CD4-positive, alpha-beta T cell (primary cell): Measurements from ENCODE around the gene CDYL2. TPM values are rescaled to one million over a fixed set of nuclear protein-coding genes. Genes with fewer than 3 reads are reported as not detected.

ENCODE experiments used
- ATAC-seq: fragments of 200-7000 bp; cut with Tn5 transposase; one replicate; pipeline ENCODE4 v1.10.0; 2022; ENCODE audit warnings: mild to moderate bottlenecking; ENCODE audit not compliant: poor library complexity
- CTCF ChIA-PET: fragments of 350-600 bp; sonication (Branson Sonifier 250); formaldehyde crosslinking; loops from one replicate; lab custom pipeline; 2021; ENCODE audit warnings: antibody characterized with exemption, inconsistent platforms; lab: Charles Lee
- POLR2A ChIA-PET: fragments of 350-600 bp; sonication (Branson Sonifier 250); formaldehyde crosslinking; loops from one replicate; lab custom pipeline; 2021; ENCODE audit warnings: antibody characterized with exemption, inconsistent platforms; lab: Charles Lee
- DNase-seq, 14 experiments: peaks; one replicate each; pipeline ENCODE4 v3.0.0-alpha.2; 2013 to 2020; ENCODE audit warnings: mixed read lengths in 2 of 14
- H3K27ac ChIP-seq, 2 donors: one replicate each; pipeline versions ENCODE4 v1.5.1 to v1.7.0; 2013; ENCODE audit warnings: low read length in 2 of 2, low read depth in 1 of 2, mild to moderate bottlenecking in 1 of 2
- H3K27me3 ChIP-seq, 2 experiments: 1 replicate in 1 of 2; 2 replicates in 1 of 2; pipeline versions ENCODE4 v1.6.1 to v1.7.0; 2013; ENCODE audit warnings: low read length in 2 of 2, control low read depth in 1 of 2, mild to moderate bottlenecking in 1 of 2, moderate library complexity in 1 of 2; ENCODE audit not compliant: insufficient read depth in 2 of 2, control insufficient read depth in 1 of 2
- H3K36me3 ChIP-seq: one replicate; pipeline ENCODE4 v1.6.1; 2013; ENCODE audit warnings: low read length, control low read depth; ENCODE audit not compliant: insufficient read depth
- H3K4me1 ChIP-seq: one replicate; pipeline ENCODE4 v1.6.1; 2013; ENCODE audit warnings: low read length, control low read depth; ENCODE audit not compliant: insufficient read depth
- H3K4me3 ChIP-seq: one replicate; pipeline ENCODE4 v1.5.1; 2013; ENCODE audit warnings: mild to moderate bottlenecking, low read length, moderate library complexity
- H3K9me3 ChIP-seq, 2 experiments: 1 replicate in 1 of 2; 2 replicates in 1 of 2; pipeline versions ENCODE4 v1.6.1 to v1.7.0; 2013; ENCODE audit warnings: low read length in 2 of 2, mild to moderate bottlenecking in 2 of 2, control low read depth in 1 of 2, moderate library complexity in 1 of 2; ENCODE audit not compliant: control insufficient read depth in 1 of 2, insufficient read depth in 1 of 2
- H3K27ac Mint-ChIP-seq: one replicate; pipeline ENCODE4 v1.8.0; 2020; ENCODE audit warnings: mixed read lengths
- H3K27me3 Mint-ChIP-seq: one replicate; pipeline ENCODE4 v1.8.0; 2021; ENCODE audit warnings: mixed read lengths
- H3K36me3 Mint-ChIP-seq: one replicate; pipeline ENCODE4 v1.8.0; 2021; ENCODE audit warnings: low read depth, mixed read lengths
- H3K4me1 Mint-ChIP-seq: one replicate; pipeline ENCODE4 v1.8.0; 2021; ENCODE audit warnings: low read depth, mixed read lengths
- H3K4me3 Mint-ChIP-seq: one replicate; pipeline ENCODE4 v1.8.0; 2020; ENCODE audit warnings: mild to moderate bottlenecking, mixed read lengths
- H3K9me3 Mint-ChIP-seq: one replicate; pipeline ENCODE4 v1.8.0; 2020; ENCODE audit warnings: mixed read lengths
- intact Hi-C, 2 experiments: fragments of 100-400 bp; cut with DNase I in 1 of 2; cut with micrococcal nuclease in 1 of 2; formaldehyde crosslinking; loops; one replicate each; pipeline versions ENCODE4 v1.15.1 to v1.9.0; 2023 to 2025; cut with DNase I, micrococcal nuclease
- total RNA-seq, 174 experiments: library from RNA in 2 of 174; stranded (reverse) in 2 of 174; gene quantifications; one replicate each; pipeline ENCODE4 v1.2.3 and lab custom pipeline; 2021 to 2026
- TF ChIP-seq, protein P1 (sequence below): fragments of 200-600 bp; IDR thresholded peaks from one replicate; pipeline ENCODE4 v1.8.0; 2022; ENCODE audit warnings: antibody characterized with exemption, mild to moderate bottlenecking

Gene CDYL2
- total RNA-seq, 2 experiments from 2014 or later = 14.3 to 15.8 TPM

DNA sequence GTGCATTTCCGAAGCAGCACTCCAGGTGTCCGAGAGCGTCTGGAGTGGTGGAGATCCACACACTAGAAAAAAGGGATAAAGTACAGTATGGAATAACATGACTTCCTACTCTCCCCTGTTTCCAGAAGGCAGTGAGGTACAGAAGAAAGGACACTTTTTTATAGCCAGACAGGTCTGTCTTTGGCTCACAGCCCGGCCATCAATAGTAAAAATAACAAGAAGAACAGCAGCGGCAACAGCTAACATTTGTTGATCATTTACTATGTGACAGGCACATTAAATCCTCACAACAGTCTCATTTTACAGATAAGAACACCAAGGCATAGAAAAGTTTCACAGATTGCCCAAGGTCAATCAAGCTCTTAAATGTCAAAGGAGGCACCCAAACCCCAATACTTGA lies 247.4 kb downstream of the CDYL2 start:
- no peaks in the 10 kb centered on the region for H3K9me3 Mint-ChIP-seq
- ATAC-seq (no peak), DNase-seq (no peak)
- Histone ChIP-seq H3K27ac (no peak overlapping the region), H3K4me1 (no peaks in the 10 kb centered on the region), H3K27me3 (no peaks in the 10 kb centered on the region), H3K36me3 (no peaks in the 10 kb centered on the region), H3K9me3 (no peaks in the 10 kb centered on the region), H3K4me3 (no peak overlapping the region)
- H3K4me1 Mint-ChIP-seq = peaks cover 14% of the 10 kb centered on the region
- no peaks in the 10 kb centered on the region for H3K27me3 Mint-ChIP-seq
- POLR2A ChIA-PET = no interaction called here
- CTCF ChIA-PET = interaction anchor here (1.4 kb wide), 1 partner anchor 23 kb away, joined by 3 read pairs; no protein-coding TSS in a partner anchor
- intact Hi-C loops = no loop called here
- H3K4me3 Mint-ChIP-seq = no peak overlapping the region
- no peaks in the 10 kb centered on the region for H3K36me3 Mint-ChIP-seq
- H3K27ac Mint-ChIP-seq = no peak overlapping the region
- TF ChIP-seq, protein P1, sequence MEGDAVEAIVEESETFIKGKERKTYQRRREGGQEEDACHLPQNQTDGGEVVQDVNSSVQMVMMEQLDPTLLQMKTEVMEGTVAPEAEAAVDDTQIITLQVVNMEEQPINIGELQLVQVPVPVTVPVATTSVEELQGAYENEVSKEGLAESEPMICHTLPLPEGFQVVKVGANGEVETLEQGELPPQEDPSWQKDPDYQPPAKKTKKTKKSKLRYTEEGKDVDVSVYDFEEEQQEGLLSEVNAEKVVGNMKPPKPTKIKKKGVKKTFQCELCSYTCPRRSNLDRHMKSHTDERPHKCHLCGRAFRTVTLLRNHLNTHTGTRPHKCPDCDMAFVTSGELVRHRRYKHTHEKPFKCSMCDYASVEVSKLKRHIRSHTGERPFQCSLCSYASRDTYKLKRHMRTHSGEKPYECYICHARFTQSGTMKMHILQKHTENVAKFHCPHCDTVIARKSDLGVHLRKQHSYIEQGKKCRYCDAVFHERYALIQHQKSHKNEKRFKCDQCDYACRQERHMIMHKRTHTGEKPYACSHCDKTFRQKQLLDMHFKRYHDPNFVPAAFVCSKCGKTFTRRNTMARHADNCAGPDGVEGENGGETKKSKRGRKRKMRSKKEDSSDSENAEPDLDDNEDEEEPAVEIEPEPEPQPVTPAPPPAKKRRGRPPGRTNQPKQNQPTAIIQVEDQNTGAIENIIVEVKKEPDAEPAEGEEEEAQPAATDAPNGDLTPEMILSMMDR = no peak

DNA sequence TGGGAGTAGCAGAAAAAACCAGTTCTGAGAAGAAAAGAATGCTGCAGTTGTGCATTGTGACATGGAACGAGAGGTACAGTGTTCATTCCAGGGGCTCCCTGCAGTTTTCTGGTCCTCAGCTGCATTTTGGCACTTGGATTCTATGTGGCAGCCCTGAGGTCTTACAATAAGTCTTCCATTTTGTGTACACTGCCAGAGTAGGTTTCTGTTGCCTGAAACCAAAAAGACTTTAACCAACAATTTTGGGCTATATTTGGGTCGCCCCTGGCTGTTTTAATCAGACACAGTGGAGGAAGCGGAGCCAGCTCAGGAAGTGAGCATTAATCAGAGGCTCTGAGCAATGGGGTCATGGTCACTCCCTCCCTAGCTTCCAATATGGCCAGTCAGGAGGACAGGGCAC lies 247.9 kb downstream of the CDYL2 start:
- no peaks in the 10 kb centered on the region for H3K36me3 Mint-ChIP-seq
- POLR2A ChIA-PET = no interaction called here

DNA sequence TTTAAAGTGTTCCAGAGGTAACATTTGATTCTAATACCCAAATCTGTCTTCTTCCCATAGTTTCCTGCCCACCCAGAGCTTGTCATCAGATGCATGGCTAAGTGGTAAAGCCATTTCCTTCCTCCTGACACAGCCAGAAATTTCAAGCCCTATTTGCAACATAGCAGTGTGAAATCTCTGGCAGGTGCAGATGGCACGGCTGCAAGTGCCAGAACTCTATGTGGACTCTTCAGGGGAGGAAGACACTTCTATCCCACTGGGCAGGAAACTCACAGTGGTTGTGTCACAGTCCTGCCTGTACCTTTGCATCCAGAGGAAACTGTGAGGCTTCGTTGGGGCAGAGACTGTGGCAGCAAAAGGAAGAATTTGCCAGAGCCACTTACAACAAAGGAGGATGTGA lies 250.4 kb downstream of the CDYL2 start:
- no peak overlapping the region for H3K4me3 ChIP-seq
- no peaks in the 10 kb centered on the region for H3K27me3 ChIP-seq
- no peaks in the 10 kb centered on the region for H3K4me1 ChIP-seq
- DNase-seq = no peak
- Mint-ChIP-seq H3K27me3 (no peaks in the 10 kb centered on the region), H3K27ac (no peak overlapping the region), H3K4me1 (peaks cover 10% of the 10 kb centered on the region), H3K9me3 (no peaks in the 10 kb centered on the region), H3K4me3 (no peak overlapping the region), H3K36me3 (no peaks in the 10 kb centered on the region)
- no peaks in the 10 kb centered on the region for H3K36me3 ChIP-seq
- intact Hi-C loops = no loop called here
- no peaks in the 10 kb centered on the region for H3K9me3 ChIP-seq
- CTCF ChIA-PET = no interaction called here
- TF ChIP-seq, protein P1 = no peak
- POLR2A ChIA-PET = no interaction called here
- no peak overlapping the region for H3K27ac ChIP-seq
- ATAC-seq = no peak

More for the DNA sequence above, 247.9 kb downstream of the CDYL2 start:
- no peak for ATAC-seq
- TF ChIP-seq, protein P1 = no peak
- intact Hi-C loops = no loop called here
- Histone ChIP-seq H3K27me3 (no peaks in the 10 kb centered on the region), H3K9me3 (no peaks in the 10 kb centered on the region), H3K36me3 (no peaks in the 10 kb centered on the region), H3K4me1 (no peaks in the 10 kb centered on the region), H3K27ac (no peak overlapping the region), H3K4me3 (no peak overlapping the region)
- no peak for DNase-seq
- peaks cover 10% of the 10 kb centered on the region for H3K4me1 Mint-ChIP-seq
- no peaks in the 10 kb centered on the region for H3K27me3 Mint-ChIP-seq
- CTCF ChIA-PET = interaction anchor here (1.4 kb wide), 1 partner anchor 24 kb away, joined by 3 read pairs; no protein-coding TSS in a partner anchor
- H3K4me3 Mint-ChIP-seq = no peak overlapping the region
- no peak overlapping the region for H3K27ac Mint-ChIP-seq
- no peaks in the 10 kb centered on the region for H3K9me3 Mint-ChIP-seq
